ENCODE data around the gene NLRP4.

DNA sequence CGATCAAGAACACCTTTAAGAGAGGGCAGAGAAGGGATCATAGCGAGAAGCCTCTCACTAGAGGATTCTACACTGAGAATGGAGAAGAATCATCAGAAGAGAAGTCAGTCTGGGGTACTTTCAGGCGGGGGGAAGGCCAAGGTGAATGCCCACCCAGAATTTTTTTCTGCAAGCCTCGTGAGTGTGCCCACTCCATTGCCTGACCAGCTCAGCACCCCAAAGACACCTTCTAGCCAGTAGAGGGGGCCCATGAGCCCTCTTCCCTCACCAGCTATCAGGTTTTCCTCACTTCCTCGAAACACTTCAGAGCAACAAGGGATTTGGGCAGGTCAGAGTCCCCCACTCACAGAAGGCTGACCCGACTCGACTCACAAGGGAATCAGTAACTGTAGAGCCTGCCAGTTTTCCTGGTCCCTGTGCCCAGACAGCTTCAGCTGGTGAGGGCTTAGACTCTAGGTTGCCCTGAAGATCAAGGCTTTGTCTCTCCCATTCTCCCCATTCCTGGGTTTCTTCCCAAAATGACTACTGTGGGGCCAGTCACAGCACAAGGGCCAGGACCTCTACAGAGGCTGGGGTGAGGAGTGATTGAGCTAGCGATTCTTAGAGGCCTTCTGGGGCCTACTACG lies 77.4 kb downstream of the NLRP4 start:
- TF ChIP-seq, protein P1, sequence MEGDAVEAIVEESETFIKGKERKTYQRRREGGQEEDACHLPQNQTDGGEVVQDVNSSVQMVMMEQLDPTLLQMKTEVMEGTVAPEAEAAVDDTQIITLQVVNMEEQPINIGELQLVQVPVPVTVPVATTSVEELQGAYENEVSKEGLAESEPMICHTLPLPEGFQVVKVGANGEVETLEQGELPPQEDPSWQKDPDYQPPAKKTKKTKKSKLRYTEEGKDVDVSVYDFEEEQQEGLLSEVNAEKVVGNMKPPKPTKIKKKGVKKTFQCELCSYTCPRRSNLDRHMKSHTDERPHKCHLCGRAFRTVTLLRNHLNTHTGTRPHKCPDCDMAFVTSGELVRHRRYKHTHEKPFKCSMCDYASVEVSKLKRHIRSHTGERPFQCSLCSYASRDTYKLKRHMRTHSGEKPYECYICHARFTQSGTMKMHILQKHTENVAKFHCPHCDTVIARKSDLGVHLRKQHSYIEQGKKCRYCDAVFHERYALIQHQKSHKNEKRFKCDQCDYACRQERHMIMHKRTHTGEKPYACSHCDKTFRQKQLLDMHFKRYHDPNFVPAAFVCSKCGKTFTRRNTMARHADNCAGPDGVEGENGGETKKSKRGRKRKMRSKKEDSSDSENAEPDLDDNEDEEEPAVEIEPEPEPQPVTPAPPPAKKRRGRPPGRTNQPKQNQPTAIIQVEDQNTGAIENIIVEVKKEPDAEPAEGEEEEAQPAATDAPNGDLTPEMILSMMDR (conservative IDR thresholded peaks at IDR 0.05; ENCODE audit: low read depth, low read length) = peak; percentile 60
- TF ChIP-seq EZH2 (IDR thresholded peaks at IDR 0.05; ENCODE audit: borderline replicate concordance, low read depth, low read length, poor library complexity, severe bottlenecking) = no peak
